ENCODE data around the gene OR3A3. TPM values are rescaled to one million over a fixed set of nuclear protein-coding genes. Genes with fewer than 3 reads are reported as not detected.

The OR3A3 gene
- total RNA-seq, 1 donor from 2014 or later: not detected

- no peak for DNase-seq (ENCODE audit: low read depth)
Observed at GRCh38 chr17:3471599-3471998, 60.4 kb downstream of the OR3A3 start, which contains the start of gene SPATA22. Gene SPATA22 (minus strand): TSS chr17:3471819. CDS start chr17:3469325, 2,494 bp downstream.

- DNase-seq (ENCODE audit: low read depth): no peak
Observed at GRCh38 chr17:3472137-3472536, 61.0 kb downstream of the OR3A3 start.

Other genes with a start within 250 kb of the OR3A3 start
- not detected in 2 replicates for gene OR1A2, start 213.9 kb upstream of the OR3A3 start, total RNA-seq
- gene OR1A1, start 203.7 kb upstream of the OR3A3 start, total RNA-seq: not detected in 2 replicates
- gene OR3A1, start 113.0 kb upstream of the OR3A3 start, total RNA-seq: not detected in 2 replicates
- not detected in 2 replicates for gene OR3A2, start 25.1 kb upstream of the OR3A3 start, total RNA-seq
- gene OR1E1, start 13.0 kb upstream of the OR3A3 start, total RNA-seq: not detected in 2 replicates
- not detected in 2 replicates for gene OR1E2, start 22.5 kb downstream of the OR3A3 start, total RNA-seq
- not detected in 2 replicates for gene SPATA22, start 60.4 kb downstream of the OR3A3 start, total RNA-seq
- gene ASPA, start 64.6 kb downstream of the OR3A3 start, total RNA-seq: 0.03 and 0.05 TPM in 2 replicates
- 0.08 and 0.26 TPM in 2 replicates for gene TRPV3, start 146.4 kb downstream of the OR3A3 start, total RNA-seq
- 0.99 and 1.3 TPM in 2 replicates for gene TRPV1, start 198.0 kb downstream of the OR3A3 start, total RNA-seq
- 3.5 and 4.8 TPM in 2 replicates for gene SHPK, start 224.9 kb downstream of the OR3A3 start, total RNA-seq
- gene CTNS, start 225.4 kb downstream of the OR3A3 start, total RNA-seq: 36.1 and 39.6 TPM in 2 replicates

Data from myocyte (in vitro differentiated cells).